GM18907 (cell line): ENCODE results near the gene ULK3.
"Not testable (repeated sequence)": the region's sequence is repeated elsewhere in the genome, so short reads cannot be mapped to it uniquely, and the experiment has no call there.

ENCODE experiments used
- ATAC-seq: cut with Tn5 transposase; IDR thresholded peaks from one replicate; pipeline ENCODE4 v1.9.1; 2021; ENCODE audit warnings: mild to moderate bottlenecking, moderate library complexity; ENCODE audit not compliant: unreplicated experiment

The ULK3 gene, protein sequence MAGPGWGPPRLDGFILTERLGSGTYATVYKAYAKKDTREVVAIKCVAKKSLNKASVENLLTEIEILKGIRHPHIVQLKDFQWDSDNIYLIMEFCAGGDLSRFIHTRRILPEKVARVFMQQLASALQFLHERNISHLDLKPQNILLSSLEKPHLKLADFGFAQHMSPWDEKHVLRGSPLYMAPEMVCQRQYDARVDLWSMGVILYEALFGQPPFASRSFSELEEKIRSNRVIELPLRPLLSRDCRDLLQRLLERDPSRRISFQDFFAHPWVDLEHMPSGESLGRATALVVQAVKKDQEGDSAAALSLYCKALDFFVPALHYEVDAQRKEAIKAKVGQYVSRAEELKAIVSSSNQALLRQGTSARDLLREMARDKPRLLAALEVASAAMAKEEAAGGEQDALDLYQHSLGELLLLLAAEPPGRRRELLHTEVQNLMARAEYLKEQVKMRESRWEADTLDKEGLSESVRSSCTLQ

DNA sequence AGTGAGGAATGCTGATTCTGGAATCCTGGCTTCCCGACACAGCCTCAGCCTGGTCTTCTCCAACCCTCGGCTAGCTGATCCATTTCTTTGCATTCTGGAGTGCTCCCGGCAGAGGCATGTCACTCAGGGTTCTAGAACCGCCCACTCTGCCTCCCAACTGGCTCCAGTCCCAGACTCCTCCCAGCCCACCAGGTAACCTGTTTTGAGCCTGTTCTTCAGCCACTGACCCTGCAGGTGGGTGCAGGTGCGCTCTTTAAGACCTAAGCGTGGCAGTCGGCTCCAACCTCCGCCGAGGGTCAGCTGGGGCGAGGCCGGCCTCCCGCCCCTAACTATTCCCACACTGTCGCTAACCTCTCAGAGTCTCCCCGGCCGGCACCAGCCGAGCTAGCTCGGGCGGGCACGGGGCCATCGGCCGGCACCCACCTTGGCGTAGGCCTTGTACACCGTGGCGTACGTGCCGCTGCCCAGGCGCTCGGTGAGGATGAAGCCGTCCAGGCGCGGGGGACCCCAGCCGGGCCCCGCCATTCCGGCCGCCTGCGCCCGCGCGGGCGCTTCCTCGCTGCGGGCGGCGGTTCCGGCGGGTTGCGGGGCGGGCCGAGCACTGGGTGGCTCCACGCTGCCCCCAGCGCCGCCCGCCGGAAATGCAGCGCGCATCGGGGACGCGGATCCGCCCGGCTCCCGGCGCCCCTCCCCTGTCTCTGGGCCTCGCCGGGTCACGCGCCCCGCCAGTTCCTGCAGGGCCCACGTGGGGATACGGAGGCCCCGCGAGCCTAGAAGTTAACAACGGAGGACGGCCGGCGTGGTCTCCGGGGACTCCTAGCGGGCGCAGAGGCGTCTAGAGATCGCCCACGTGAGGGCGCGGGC, at the start of gene ULK3:
ULK3 (minus strand) TSS at position 576 of the 864 bp plus-strand sequence; CDS start at position 525, 51 bp downstream.
- peak; percentile 78 for ATAC-seq

DNA sequence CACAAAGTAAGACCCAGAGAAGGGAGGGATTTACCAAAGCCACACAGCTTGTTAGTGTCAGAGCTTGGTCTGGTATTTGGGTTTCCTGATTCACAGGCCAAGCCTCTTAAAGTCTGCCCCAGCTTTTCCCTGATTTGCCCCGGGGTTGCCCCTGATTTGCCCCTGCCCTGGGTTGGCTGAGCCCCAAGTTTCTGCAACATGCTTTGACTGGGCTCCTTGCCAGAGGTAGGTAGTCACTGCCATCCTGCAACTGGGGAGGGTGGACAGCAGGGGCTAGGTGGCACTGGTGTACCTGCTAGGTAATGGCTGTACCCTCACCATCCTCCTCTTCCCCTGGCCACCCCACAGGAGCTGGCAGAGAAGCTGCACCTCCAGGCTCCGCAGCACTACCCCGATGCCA, 49.4 kb upstream of the ULK3 start:
- ATAC-seq = no peak

DNA sequence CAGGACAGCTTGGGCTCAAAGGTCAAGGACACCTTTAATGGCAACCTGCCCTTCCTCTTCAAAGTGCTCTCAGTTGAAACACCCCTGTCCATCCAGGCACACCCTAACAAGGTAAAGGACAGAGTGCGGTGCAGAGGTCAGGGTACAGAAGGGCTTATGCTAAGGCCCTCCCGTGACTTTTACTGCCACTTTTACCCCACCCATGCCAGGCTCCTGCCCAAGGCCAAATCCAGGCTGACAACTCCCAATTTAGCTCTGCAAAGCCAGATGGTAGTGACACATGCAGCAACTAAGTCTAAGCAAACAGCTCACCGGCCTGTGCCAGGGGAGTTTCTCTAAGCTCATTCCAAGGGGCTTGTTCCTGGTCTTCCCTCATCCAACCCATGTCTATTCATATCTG, 48.5 kb upstream of the ULK3 start:
- no peak for ATAC-seq

DNA sequence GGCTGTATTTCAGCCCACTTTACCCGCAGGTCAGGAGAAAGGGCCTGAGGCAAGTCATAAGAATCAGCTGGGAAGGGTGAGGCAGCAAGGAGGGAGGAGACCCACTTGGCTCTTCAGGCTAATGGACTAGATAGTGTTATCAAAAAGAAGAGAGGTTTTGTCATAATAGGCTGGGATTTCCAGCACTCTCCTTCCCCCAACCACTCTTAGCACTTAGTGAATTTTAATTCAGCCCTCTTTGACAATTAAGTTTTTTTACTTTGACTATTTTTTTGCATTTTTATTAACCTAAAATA, 47.7 kb upstream of the ULK3 start:
- no peak for ATAC-seq

DNA sequence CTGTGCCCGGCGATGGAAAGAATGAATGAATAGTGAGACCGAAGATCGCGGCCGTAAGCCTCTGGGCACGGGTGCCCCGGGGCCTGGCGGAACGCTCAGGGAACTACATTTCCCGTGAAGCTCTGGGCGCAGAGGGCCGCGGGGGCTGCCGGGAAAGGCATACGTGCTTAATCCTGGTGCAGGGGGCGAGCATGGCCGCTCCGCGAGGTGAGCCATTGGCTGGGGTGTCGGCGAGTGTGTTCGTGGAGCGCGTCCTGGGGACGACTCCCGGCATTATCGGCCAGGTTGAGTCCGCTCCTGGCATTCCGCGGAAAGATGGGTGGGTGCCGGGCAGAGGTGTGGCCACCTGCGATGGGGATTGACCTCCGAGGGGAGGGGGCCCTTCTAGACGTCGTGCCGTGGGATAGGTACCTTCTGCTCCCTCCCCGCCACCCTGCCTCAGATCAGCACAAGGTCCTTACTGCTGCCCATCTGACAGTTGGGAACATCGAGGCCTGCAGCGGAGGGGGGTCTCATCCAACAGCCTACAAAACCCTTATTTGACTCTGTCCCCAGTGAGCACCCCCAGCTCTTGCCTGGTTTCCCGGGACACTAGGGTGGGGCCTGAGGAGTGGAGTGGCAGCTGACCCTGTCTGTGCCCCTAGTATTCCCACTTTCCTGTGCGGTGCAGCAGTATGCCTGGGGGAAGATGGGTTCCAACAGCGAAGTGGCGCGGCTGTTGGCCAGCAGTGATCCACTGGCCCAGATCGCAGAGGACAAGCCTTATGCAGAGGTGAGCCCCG, 47.1 kb upstream of the ULK3 start, which contains the start of gene MPI:
MPI (plus strand) TSS at position 160 of the 782 bp plus-strand sequence; CDS start at position 192, 32 bp downstream.
- peak; percentile 89 for ATAC-seq

DNA sequence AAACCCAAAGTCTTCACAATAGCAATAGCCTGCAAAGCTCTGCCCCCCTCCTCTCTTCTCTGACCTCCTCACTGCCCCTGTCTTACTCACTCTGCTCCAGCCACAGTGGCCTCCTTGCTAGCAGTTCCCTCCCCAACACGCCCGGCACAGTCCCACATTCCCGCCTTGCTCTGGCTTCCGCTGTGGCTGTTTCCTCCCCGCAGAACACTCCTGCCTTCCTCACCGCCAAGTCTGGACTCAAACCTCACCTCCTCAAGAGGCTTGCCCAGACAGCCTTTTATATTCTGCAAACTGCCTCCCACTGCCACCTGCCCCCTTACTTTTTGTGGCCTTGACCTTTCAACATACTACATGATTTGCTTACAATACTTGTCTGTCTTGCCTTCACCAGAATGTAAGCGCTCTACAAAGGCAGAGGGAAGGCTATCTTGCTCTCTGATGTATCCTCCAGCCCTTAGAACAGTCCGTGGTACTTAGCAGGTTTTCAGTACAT, 46.5 kb upstream of the ULK3 start:
- peak; percentile 5 for ATAC-seq

DNA sequence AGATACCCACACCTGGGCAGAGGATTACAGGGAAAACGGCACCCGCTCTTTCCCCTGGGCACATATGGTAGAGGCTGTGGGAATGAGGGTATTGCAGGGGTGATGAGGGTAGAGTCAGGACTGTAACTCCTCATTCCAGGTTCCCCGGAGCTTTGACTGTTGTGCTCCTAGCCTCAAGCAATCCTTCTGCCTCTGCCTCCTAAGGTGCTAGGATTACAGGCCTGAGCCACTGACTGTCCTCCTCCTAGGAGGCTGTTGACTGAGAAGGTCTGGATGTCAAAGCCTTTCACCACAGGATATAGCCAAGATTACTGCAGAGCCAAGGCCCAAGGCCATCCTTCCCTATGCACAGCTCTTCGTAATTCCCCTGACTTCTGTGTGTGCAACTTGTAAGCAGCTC, 45.8 kb upstream of the ULK3 start:
- no peak for ATAC-seq

DNA sequence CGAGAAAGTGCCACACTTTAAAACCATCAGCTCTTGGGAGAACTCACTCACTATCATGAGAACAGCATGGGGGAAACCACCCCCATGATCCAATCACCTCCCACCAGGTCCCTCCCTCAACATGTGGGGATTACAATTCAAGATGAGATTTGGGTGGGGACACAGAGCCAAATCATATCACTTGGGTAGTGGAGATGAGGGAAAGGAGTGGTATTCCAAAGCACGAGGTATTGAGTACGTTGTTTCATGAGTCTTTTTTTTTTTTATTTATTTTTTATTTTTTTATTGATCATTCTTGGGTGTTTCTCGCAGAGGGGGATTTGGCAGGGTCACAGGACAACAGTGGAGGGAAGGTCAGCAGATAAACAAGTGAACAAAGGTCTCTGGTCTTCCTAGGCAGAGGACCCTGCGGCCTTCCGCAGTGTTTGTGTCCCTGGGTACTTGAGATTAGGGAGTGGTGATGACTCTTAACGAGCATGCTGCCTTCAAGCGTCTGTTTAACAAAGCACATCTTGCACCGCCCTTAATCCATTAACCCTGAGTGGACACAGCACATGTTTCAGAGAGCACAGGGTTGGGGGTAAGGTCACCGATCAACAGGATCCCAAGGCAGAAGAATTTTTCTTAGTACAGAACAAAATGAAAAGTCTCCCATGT, 44.7 kb upstream of the ULK3 start:
- not testable (repeated sequence) for ATAC-seq

DNA sequence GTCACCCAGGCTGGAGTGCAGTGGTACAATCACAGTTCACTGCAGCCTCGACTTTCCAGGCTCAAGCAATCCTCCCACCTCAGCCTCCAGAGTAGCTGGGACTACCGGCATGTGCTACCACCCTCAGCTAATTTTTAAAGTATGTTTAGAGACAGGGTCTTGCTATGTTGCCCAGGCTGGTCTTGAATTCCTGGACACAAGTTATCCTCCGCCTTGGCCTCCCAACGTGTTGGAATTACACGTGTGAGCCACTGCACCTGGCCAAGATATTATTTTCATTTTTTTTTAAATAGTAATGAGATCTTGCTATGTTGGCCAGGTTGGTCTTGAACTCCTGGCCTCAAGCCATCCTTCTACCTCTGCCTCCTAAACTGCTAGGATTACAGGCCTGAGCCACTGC, 42.5 kb upstream of the ULK3 start:
- no peak for ATAC-seq

DNA sequence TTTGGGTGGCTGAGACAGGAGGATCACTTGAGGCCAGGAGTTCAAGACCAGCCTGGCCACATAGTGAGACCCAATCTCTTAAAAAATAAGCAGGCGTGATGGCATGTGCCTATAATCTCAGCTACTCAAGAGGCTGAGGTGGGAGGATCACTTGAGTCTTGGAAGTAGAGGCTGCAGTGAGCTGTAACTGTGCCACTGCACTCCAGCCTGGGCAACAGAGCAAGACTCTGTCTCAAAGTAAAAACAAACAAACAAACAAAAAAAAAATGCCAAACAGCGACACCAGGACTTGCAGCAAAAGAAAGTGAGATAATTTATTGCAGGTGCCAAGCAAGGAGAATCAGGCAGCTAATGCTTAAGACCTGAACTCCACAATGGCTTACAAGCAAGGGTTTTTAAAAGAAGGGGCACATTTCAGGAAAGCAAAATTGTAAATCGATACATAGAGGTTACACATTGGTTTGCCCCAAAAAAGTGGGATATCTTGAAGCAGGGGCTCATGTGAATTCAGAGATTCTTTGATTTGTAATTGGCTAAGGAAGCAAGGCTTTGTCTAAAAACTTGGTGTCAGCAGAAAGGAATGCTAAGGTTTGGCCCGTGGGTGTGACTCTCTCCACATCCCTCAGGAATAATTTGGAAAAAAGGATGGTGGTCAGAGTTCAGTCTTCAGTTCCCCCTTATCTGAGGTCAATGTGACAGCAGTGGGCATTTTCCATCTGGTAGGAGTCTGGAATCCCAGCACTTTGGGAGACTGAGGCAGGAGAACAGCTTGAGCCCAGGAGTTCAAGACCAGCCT, 41.7 kb upstream of the ULK3 start:
- ATAC-seq = no peak

DNA sequence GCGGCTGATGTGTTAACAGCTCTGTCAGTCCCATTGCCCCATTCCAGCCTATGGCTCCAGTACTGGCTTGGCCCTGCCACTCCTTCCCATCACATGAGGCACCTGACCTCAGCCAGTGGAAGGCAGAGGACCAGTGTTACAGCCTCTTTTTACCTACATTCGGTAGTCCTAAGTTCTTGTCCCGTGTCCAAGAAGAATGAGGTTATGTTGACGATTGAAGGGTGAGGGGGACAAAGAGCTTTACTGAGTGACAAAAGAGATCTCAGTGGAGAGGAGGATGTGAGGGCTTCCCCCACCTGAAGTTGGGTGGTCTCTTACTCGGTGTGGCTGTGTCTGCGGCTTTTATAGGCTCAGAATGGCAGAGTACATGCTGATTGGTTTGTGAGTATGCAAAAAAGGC, 39.6 kb upstream of the ULK3 start:
- ATAC-seq = no peak

DNA sequence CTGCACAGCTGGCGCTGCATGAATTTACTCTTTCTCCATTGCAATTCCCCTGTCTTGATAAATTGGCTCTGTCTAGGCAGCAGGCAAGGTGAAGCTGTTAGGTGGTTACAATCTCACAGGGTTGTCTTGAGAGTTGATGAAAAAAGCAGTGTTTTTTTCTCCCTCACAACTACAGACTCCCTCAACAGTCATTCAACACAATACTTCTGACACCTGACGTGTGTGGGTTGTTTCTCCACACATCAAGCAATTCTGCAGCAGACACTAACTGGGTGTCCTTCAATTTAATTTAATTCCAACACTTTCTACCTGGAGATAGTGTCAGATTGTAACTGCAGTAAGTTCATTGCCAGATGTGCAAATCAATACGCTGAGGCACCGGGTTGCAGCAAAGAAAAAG, 35.3 kb upstream of the ULK3 start:
- no peak for ATAC-seq

DNA sequence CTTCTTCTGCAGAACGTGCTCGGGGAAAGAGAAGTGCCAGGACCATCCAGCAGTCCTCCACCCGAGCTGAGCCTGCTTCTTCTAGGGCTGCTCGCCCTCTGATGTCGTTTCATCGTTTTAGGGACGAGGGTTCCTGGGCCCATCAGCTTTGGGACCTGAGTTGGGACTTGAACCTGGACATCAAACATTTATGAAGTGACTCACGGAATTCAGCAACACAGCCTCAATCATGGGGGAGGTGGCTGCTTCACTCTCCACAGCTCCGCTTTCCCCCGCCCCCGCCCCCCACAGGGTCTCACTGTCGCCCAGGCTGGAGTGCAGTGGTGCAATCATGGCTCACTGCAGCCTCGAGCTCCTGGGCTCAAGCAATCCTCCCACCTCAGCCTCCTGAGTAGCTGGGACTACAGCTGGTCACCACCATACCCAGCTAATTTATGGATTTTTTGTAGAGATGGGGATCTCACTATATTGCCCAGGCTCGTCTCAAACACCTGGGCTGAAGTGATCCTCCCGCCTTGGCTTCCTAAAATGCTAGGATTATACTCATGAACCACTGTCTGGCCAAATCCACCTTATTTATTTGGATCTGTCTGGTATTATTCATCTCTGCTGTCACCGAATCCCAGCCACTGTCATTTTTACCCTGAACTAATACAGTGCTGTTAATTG, 30.9 kb upstream of the ULK3 start:
- ATAC-seq = no peak

DNA sequence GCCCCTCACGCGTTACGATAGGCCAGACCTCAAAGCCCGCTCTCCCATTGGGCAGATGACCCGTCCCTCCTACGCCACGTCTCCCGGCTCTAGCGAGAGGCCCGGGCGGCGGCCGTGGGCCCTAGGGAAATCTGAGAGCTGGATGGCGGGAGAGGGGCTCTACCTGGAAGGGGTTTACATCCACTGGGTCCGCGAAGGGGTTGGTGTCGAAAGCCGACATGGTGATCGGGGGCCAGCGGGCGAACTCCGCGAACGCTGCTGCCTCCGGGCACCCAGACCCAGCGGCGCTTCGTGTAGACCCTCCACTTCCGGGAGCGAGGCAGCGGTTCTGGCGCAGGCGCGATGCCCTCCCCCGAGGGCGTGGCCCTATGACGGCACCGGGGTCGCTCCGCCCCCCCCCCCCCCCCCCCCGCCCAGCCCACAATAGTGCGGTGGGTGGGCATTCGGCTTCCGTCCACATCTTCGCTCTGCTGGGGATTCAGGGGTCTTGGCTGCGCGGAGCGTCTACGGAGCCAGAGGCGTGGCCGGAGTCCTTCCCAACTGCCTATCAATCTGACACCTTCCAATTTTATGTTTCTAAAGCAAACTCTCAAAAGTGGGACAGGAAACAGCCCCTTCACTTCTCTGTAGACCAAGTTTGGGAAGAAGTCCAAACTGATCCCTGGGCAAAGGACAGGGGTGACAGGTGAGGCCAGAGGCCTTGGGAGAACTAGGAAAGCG, 30.2 kb upstream of the ULK3 start, which contains the start of gene SCAMP2:
SCAMP2 (minus strand) TSS at position 330 of the 720 bp plus-strand sequence; CDS start at position 220, 110 bp downstream.
- ATAC-seq = peak; percentile 79

DNA sequence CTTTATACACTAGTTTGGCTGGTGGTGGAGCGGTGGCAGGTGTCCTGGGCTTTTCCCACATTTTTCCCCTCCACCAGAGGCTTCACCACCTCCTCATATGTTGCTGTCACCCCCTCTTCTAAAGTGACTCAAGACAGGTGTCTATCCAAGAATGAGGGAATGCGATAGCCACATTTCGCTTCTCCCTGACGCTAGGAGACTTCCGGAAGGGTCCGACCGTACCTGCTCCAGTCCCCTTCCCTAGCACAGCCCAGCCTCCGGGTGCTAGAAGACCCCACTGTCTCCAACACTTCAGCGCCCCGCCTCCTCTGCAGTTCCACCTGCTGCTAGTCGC, 29.7 kb upstream of the ULK3 start:
- ATAC-seq = no peak

DNA sequence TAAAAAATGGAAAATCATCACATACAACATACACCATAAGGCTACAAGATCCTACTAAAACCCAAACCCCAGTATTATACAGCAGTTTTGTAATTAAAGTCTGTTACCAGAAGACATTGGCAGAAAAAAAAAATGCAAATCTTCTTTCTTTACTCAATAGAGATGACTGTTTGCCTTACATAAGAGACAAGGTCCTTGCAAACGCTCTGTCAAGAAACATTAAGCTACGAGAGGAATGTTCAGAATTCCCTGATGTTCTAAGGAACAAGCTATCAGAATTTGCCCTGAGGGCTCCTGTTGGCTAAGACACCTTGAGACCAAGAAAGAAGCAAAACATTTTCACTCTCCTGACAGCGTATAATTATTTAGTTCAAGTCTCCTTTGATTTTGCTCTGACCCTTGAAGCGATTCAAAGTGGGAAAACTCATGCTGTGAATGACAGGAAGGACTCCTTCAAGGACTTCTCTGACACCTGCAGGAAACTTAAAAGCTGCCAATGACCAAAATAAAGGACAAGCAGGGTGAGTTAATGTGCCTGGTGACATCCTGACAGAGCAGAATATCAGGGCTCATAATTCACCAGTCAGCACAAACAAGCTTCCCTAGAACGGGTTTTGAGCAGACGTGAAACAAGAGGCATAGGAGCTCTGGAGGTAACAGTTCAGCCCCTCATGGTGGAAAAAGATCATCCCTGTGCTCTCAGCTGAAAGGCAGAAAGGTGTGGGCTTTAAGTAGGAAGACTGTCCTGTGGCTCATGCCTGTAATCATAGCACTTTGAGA, 27.7 kb upstream of the ULK3 start:
- no peak for ATAC-seq

DNA sequence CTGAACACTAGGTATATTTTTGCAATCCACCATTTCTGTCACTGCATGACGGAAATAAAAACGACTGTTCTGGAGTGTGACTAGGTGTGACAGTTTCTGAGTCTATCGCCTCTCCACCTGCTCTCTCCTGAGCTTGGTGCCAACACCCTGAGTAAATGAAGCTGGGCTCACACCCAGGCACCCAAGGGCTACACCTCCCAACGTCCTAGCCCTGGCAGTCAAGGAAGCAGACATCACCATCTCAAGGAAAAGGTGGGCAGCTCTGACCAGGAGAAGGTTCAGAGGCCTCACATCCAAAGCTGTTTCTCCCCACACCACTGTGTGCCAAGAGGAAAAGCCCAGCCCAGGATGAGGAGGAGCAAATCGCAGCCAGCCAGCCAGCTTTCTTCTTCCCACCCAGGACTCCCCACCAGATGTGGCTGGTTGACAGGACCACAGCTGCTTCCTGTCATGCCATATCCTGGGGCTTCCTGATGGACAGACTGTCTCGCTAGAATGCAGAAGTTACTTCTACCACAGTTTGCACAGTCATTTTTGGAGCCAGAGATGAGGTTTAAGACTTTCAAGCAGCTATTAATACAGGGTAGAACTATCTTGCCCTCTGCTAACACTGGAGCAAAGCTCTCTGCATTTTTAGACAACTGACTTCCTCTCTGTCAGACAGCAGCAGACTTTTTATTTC, 26.9 kb upstream of the ULK3 start:
- peak; percentile 54 for ATAC-seq
